ENCODE measurements around the gene OXGR1. TPM values are rescaled to one million over a fixed set of nuclear protein-coding genes. Genes with fewer than 3 reads are reported as not detected.

Gene OXGR1
- total and polyA plus RNA-seq, 9 of the 15 experiments (the other 6 are each of a cell fraction or from before 2014, with no cell fraction given) = 0.03 TPM; not detected in 8

GRCh38 chr13:96992633-96993032 is 1.6 kb downstream of the OXGR1 start (continued):
- TF ChIP-seq MGA (IDR thresholded peaks at IDR 0.05) (no peak), MTA3 (IDR thresholded peaks at IDR 0.05; ENCODE audit: borderline replicate concordance) (no peak), ATF3 (IDR thresholded peaks at IDR 0.05) (no peak), ATF3 (CRISPR knock-in tag; conservative IDR thresholded peaks at IDR 0.05) (no peak), RB1 (IDR thresholded peaks at IDR 0.05; ENCODE audit: low read depth) (no peak), RUNX1 (IDR thresholded peaks at IDR 0.05; ENCODE audit: low read depth) (no peak), NBN (IDR thresholded peaks at IDR 0.05; ENCODE audit: low read depth) (no peak)

Measured in K562 (cell line).